Fibroblast of skin of scalp (primary cell): Measurements from ENCODE around the gene MMEL1.
"Not testable (repeated sequence)": the region's sequence is repeated elsewhere in the genome, so short reads cannot be mapped to it uniquely, and the experiment has no call there.

ENCODE experiments used
- DNase-seq: peaks from one replicate; pipeline ENCODE4 v3.0.0-alpha.2; 2013

The MMEL1 gene

DNA sequence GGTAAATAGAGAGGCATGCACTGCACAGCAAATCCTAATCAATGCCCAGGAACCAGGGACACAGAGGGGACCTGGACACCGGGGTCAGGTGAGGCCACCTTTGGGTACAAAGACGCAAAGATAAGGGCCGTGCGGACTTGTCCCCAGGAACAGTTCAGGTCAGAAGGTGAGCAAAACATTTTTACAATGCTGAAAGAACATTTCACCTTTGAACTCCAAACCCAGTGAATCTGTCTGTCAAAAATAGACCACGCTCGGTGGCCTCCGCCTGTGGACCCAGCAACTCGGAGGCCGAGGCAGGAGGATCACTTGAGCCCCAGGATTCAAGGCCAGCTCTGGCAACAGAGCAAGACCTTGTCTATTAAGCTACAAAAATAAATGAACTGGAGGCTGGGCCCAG is 61.5 kb downstream of the MMEL1 start:
- no peak for DNase-seq

- DNase-seq, result no peak
Measured at GRCh38 chr1:2570332-2570731, 62.5 kb downstream of the MMEL1 start.

GRCh38 chr1:2569703-2570102 is 63.1 kb downstream of the MMEL1 start:
- not testable (repeated sequence) for DNase-seq

GRCh38 chr1:2569060-2569459 is 63.8 kb downstream of the MMEL1 start:
- no peak for DNase-seq

- DNase-seq, result not testable (repeated sequence)
Measured at GRCh38 chr1:2568187-2568816, 64.5 kb downstream of the MMEL1 start.

DNA sequence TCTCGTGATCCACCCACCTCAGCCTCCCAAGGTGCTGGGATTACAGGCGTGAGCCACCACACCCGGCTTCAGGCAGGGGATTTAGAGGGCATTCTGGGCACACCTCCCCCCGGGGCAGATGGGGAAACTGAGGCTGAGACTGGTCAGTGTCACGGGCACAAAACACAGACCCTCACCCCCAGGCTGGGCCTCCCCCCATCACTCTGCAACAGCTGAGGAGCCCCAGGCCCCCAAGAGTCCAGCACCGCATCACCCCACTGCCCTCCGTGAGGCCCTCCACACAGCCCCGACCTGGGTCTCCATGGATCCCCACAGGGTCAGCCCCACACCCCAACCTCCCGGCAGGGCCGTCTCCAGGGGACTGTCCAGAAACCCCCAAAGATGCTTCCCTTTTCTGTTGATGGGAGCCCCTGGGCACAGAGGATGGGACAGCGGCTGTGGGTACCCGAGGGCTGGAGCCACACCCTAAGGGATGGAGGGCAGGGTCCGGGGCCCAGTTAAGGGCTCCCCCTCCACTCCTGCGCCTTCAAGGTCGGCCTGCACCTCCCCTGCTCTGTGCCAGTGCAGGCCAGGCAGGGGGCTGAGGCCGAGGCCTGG is 65.6 kb downstream of the MMEL1 start:
- no peak for DNase-seq

DNA sequence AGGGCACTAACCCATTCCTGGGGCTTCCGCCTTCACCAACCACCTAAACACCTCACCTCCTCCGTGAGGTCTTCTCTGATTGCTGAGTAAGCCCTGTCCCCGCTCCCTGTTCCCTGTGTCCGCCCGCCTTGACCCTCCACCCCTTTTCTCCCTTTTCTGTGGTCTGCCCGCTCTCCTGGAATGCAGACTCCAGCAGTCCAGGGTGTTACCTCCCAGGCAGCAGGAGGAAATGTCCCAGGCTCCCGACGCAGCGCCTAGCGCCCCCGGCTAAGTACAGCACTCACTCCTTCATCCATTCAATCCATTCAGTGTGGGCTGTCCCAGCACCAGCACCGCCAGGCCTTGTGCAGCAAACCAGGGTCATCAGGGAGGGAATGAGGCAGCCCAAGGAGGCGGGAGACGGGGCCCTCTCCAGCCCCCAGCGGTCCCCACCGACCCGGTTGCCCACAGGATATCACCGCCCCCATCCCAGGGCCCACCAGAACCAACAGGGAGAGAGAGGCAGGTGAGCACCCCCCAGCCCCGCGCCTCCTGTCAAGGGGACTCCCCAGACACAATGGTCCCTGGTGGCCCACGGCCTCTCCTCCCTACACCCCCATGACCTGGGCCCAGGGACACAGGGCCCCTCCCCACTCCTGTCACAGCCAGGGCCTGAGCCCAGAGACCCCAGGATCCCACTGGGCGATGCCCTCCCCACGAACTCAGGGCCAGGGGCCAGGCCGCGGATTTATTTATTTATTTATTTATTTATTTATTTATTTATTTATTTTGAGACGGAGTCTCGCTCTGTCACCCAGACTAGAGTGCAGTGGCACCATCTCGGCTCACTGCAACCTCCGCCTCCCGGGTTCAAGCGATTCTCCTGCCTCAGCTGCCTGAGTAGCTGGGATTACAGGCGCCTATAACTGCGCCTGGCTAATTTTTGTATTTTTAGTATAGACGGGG is 66.4 kb downstream of the MMEL1 start:
- no peak for DNase-seq

GRCh38 chr1:2564815-2565374 is 67.9 kb downstream of the MMEL1 start:
- no peak for DNase-seq

DNA sequence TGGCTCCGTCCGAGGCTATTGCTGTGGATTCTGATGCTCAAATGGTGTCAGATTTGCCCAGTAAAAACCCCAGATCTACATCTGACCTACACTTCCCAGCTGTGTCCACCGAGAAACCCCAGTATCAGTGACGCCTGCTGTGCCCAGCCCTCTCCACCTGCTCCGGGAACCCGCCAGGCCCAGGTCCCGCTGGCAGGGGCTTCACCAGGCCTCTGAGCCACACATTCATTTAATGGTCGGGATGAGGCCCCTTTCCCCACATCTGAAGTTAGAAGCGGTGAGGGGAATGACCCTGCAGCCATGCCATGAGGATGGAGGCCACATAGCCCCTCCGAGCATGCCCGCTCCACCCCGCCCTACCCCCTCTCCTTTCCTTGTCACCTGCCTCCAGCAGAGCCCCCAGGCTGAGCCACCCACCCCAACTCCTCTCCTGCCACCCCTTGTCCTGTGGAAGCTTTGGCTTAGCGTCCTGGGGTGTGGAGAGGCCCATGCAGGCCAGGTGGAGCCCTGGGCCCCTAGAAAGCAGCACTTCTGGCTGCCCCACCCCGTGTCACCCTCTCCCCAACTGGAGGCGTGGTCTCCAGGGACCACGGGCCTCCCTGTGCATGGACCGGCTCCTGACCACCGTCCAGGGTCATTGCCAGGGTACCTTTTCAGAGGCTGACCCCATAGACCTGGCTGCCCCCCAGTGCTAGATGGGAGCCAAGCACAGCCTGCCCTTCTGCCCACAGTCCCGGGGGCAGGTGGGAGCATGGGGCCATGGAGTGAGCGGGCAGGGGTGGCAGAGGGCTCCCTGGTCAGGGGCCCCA is 68.6 kb downstream of the MMEL1 start:
- DNase-seq, result no peak

DNA sequence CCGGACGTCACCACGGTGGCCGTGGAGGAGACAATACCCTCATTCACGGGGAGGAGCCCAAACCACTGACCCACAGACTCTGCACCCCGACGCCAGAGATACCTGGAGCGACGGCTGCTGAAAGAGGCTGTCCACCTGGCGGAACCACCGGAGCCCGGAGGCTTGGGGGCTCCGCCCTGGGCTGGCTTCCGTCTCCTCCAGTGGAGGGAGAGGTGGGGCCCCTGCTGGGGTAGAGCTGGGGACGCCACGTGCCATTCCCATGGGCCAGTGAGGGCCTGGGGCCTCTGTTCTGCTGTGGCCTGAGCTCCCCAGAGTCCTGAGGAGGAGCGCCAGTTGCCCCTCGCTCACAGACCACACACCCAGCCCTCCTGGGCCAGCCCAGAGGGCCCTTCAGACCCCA is 69.6 kb downstream of the MMEL1 start:
- DNase-seq, result no peak

GRCh38 chr1:2561898-2562895 is 70.6 kb downstream of the MMEL1 start:
- DNase-seq, result no peak

DNA sequence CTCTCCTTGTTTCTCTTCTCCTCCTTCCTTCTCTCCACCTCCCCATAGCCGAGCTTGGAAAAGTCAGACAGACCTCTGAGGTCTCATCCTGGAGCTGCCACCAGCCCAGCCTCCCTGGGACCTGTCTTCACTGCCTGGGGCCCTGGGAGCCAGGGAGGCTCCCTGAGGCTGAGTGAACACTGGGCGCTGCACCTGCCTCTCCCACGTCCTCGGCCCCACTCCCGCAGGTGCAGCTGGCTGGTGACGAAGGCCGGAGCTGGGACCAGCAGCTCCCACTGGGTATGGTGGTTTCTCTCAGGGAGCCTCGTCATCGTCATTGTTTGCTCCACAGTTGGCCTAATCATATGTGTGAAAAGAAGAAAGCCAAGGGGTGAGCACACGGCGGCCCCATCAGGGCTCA is 71.4 kb downstream of the MMEL1 start:
- no peak for DNase-seq

- no peak for DNase-seq
Measured at GRCh38 chr1:2560299-2561073, 72.3 kb downstream of the MMEL1 start.

- no peak for DNase-seq
Measured at GRCh38 chr1:2559509-2560298, 73.1 kb downstream of the MMEL1 start.

GRCh38 chr1:2558861-2559260 is 74.0 kb downstream of the MMEL1 start:
- no peak for DNase-seq

GRCh38 chr1:2558420-2558819 is 74.4 kb downstream of the MMEL1 start:
- no peak for DNase-seq

DNA sequence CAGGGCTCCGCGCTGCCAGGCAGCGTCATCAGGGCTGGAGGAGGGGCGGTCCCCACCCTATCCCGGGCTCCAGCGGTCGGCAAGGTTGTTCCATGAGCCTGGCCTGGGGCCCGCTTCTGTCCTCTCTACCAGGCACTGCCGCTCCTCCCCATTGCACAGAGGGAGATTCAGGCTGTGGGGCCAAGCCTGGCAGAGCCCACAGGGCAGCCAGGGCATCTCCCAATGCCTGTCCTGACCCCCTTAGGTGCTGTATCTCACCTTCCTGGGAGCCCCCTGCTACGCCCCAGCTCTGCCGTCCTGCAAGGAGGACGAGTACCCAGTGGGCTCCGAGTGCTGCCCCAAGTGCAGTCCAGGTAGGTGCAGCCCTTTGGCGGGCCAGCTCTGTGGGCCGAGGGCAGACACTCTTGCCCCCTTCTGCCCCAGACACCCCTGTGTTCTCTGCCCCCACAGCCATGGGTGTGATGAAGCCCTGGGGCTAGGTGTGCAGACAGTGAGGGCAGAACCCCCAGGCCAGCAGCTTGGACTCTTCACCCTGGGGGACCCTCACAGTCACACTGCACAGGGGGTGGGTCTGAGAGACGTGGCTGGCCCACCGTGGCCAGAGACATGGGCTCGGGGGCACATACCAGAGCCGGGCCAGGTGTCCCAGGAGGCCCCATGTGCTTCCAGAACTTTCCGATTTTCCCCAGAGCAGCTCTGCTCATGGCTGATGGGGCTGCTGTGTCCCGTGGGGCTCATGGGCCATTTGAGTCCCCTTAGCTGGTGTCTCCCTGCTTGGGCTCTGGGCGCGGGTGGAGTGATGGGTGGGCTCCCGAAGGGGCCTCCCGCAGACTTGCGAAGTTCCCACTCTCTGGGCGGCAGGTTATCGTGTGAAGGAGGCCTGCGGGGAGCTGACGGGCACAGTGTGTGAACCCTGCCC is 75.1 kb downstream of the MMEL1 start:
- DNase-seq, result no peak
